Coronary artery (tissue), 2 donors: Measurements from ENCODE around the gene NFKBIL1.

ENCODE experiments used
- DNase-seq: peaks from one replicate; pipeline ENCODE4 v3.0.0-alpha.2; 2017; ENCODE audit warnings: low spot score
- H3K27ac ChIP-seq, 2 donors: fragments of 200-600 bp; sonication (generic); one replicate each; pipeline ENCODE4 v1.5.1; 2016 to 2019
- H3K4me3 ChIP-seq: fragments of 200-600 bp; sonication (generic); 2 replicates; pipeline ENCODE4 v1.5.1; 2016; ENCODE audit warnings: mild to moderate bottlenecking, moderate library complexity
- TF ChIP-seq, protein P1 (sequence below): fragments of 200-600 bp; sonication (generic); IDR thresholded peaks from one replicate; pipeline ENCODE4 v1.5.1; 2019; ENCODE audit warnings: antibody characterized with exemption

Gene NFKBIL1

GRCh38 chr6:31560697-31561058 is 13.3 kb downstream of the NFKBIL1 start:
- Histone ChIP-seq H3K4me3 (no peak overlapping the region), H3K27ac (peak overlapping the region in 1 of 2 donors; percentile 70)
- DNase-seq = no peak
- TF ChIP-seq, protein P1, sequence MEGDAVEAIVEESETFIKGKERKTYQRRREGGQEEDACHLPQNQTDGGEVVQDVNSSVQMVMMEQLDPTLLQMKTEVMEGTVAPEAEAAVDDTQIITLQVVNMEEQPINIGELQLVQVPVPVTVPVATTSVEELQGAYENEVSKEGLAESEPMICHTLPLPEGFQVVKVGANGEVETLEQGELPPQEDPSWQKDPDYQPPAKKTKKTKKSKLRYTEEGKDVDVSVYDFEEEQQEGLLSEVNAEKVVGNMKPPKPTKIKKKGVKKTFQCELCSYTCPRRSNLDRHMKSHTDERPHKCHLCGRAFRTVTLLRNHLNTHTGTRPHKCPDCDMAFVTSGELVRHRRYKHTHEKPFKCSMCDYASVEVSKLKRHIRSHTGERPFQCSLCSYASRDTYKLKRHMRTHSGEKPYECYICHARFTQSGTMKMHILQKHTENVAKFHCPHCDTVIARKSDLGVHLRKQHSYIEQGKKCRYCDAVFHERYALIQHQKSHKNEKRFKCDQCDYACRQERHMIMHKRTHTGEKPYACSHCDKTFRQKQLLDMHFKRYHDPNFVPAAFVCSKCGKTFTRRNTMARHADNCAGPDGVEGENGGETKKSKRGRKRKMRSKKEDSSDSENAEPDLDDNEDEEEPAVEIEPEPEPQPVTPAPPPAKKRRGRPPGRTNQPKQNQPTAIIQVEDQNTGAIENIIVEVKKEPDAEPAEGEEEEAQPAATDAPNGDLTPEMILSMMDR = no peak

GRCh38 chr6:31567531-31568370 is 20.3 kb downstream of the NFKBIL1 start:
- TF ChIP-seq, protein P1 = no peak
- Histone ChIP-seq H3K4me3 (no peak overlapping the region), H3K27ac (no peak overlapping the region)
- no peak for DNase-seq

DNA sequence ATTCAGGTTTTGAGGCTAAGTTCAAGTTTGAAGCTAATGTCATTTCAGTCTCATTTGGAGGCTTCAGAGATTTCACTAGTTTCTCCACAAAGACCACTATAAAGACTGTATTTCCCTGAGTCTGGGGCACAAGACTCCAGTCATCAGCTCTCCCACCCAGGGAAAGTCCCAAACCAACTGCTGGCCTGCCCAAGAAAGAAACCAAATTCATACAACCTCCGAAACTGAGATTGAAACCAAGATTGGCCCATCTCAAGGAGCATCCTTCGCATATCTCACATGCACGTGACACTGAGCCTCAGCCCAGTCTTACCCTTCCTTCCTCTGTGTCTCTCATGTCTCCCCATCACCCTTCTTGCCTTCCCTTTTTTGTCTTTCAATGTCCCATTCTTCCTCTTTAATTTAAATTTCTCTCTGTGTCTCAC is 21.1 kb downstream of the NFKBIL1 start:
- H3K27ac ChIP-seq = no peak overlapping the region
- H3K4me3 ChIP-seq = no peak overlapping the region
- DNase-seq = no peak
- TF ChIP-seq, protein P1 = no peak

GRCh38 chr6:31569861-31570536 is 22.6 kb downstream of the NFKBIL1 start:
- TF ChIP-seq, protein P1 = no peak
- no peak overlapping the region for H3K27ac ChIP-seq
- H3K4me3 ChIP-seq = no peak overlapping the region
- DNase-seq = no peak

DNA sequence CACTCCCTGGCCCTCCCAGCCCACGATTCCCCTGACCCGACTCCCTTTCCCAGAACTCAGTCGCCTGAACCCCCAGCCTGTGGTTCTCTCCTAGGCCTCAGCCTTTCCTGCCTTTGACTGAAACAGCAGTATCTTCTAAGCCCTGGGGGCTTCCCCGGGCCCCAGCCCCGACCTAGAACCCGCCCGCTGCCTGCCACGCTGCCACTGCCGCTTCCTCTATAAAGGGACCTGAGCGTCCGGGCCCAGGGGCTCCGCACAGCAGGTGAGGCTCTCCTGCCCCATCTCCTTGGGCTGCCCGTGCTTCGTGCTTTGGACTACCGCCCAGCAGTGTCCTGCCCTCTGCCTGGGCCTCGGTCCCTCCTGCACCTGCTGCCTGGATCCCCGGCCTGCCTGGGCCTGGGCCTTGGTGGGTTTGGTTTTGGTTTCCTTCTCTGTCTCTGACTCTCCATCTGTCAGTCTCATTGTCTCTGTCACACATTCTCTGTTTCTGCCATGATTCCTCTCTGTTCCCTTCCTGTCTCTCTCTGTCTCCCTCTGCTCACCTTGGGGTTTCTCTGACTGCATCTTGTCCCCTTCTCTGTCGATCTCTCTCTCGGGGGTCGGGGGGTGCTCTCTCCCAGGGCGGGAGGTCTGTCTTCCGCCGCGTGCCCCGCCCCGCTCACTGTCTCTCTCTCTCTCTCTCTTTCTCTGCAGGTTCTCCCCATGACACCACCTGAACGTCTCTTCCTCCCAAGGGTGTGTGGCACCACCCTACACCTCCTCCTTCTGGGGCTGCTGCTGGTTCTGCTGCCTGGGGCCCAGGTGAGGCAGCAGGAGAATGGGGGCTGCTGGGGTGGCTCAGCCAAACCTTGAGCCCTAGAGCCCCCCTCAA is 24.9 kb downstream of the NFKBIL1 start, which contains the start of gene LTA:
LTA (plus strand) TSS at position 249 of the 871 bp plus-strand sequence; CDS start at position 703, 454 bp downstream.
- TF ChIP-seq, protein P1 = no peak
- Histone ChIP-seq H3K4me3 (no peak within 1 kb of the TSS), H3K27ac (no peak within 1 kb of the TSS)
- DNase-seq = no peak

GRCh38 chr6:31573239-31574105 is 26.1 kb downstream of the NFKBIL1 start:
- TF ChIP-seq, protein P1 = no peak
- no peak overlapping the region for H3K4me3 ChIP-seq
- H3K27ac ChIP-seq = no peak overlapping the region
- DNase-seq = no peak
